K562 (cell line): Measurements from ENCODE around the gene TFEB. TPM values are rescaled to one million over a fixed set of nuclear protein-coding genes. Genes with fewer than 3 reads are reported as not detected.

Experiments used
- ATAC-seq: fragments of 200-7000 bp; cut with Tn5 transposase; 3 replicates; pipeline ENCODE4 v1.9.1; 2020; ENCODE audit warnings: moderate library complexity
- BruUV-seq: library from RNA; stranded (reverse); fragments of 400-500 nt; replicated peaks from 2 replicates; lab custom pipeline; 2021; lab: Mats Ljungman, UMichigan
- CTCF ChIA-PET: fragments of 300-600 bp; formaldehyde crosslinking; extraction: SDS; loops from one replicate; lab custom pipeline; 2021; ENCODE audit warnings: low intra/inter-chr PET ratio; lab: Yijun Ruan, JAX
- POLR2A ChIA-PET: fragments of 300-600, 350-650 bp; sonication (Branson Sonifier 250); formaldehyde crosslinking; extraction: SDS; loops from one replicate; lab custom pipeline; 2021; ENCODE audit warnings: antibody characterized with exemption, inconsistent platforms; lab: Yijun Ruan, JAX
- DNase-seq, 4 experiments: peaks; one replicate each; pipeline versions ENCODE4 v3.0.0 to v3.0.0-alpha.2; 2011 to 2018; ENCODE audit warnings: low spot score in 3 of 4, mixed read lengths in 3 of 4; ENCODE audit errors: extremely low read depth in 1 of 4
- FAIRE-seq: peaks from 2 replicates; lab custom pipeline; 2011; peaks lifted over from hg19 to GRCh38; lab: Jason Lieb, UNC
- H2AFZ ChIP-seq: 2 replicates; pipeline ENCODE4 v1.6.0; 2011; ENCODE audit warnings: low read depth, low read length, control low read depth, inconsistent platforms
- H3K27ac ChIP-seq: fragments of 200-600 bp; 3 replicates; pipeline ENCODE4 v1.8.0; 2011; ENCODE audit warnings: low read depth, mild to moderate bottlenecking, control low read depth, inconsistent platforms, low read length, moderate library complexity, mixed read lengths; ENCODE audit errors: extremely low read depth
- H3K27me3 ChIP-seq, 2 experiments: fragments of 300-600 bp in 1 of 2; 2 replicates in 1 of 2; 3 replicates in 1 of 2; pipeline versions ENCODE4 v1.6.0 to v1.8.0; 2011; ENCODE audit warnings: inconsistent platforms in 2 of 2, low read length in 2 of 2, mild to moderate bottlenecking in 1 of 2, mixed read lengths in 1 of 2, moderate library complexity in 1 of 2; ENCODE audit not compliant: control insufficient read depth in 2 of 2, insufficient read depth in 2 of 2
- H3K36me3 ChIP-seq: fragments of 300-600 bp; 3 replicates; pipeline ENCODE4 v1.8.0; 2011; ENCODE audit warnings: mild to moderate bottlenecking, low read length, inconsistent platforms; ENCODE audit not compliant: control insufficient read depth, insufficient read depth
- H3K4me1 ChIP-seq, 2 experiments: fragments of 200-600 bp in 1 of 2; replicated peaks in 1 of 2; 2 replicates in 1 of 2; 3 replicates in 1 of 2; pipeline versions ENCODE4 v1.5.1 to v1.8.0; 2011; ENCODE audit warnings: inconsistent platforms in 2 of 2, low read length in 2 of 2, mild to moderate bottlenecking in 1 of 2, mixed read lengths in 1 of 2, moderate library complexity in 1 of 2; ENCODE audit not compliant: control insufficient read depth in 2 of 2, insufficient read depth in 2 of 2
- H3K4me2 ChIP-seq: 2 replicates; pipeline ENCODE4 v1.6.1; 2011; ENCODE audit warnings: low read length, control low read depth, inconsistent platforms, mixed read lengths; ENCODE audit not compliant: insufficient read depth
- H3K4me3 ChIP-seq: fragments of 200-600 bp; sonication (generic), shearing (Covaris generic); 2 replicates; pipeline ENCODE4 v1.5.1; 2016; ENCODE audit warnings: control low read depth, inconsistent platforms
- H3K79me2 ChIP-seq: fragments of 200-600 bp; 3 replicates; pipeline ENCODE4 v1.8.0; 2011; ENCODE audit warnings: low read length, inconsistent platforms; ENCODE audit not compliant: control insufficient read depth, insufficient read depth
- H3K9ac ChIP-seq, 2 experiments: 2 replicates each; pipeline versions ENCODE4 v1.6.0 to v1.6.1; 2011; ENCODE audit warnings: low read depth in 2 of 2, low read length in 2 of 2, control low read depth in 1 of 2, inconsistent platforms in 1 of 2, mild to moderate bottlenecking in 1 of 2, mixed read lengths in 1 of 2; ENCODE audit not compliant: insufficient read depth in 1 of 2
- H3K9me1 ChIP-seq: one replicate; pipeline ENCODE4 v1.6.0; 2011; ENCODE audit warnings: inconsistent platforms, mild to moderate bottlenecking, low read length, moderate library complexity; ENCODE audit not compliant: control insufficient read depth, insufficient read depth
- H3K9me3 ChIP-seq: replicated peaks from 2 replicates; pipeline ENCODE4 v1.5.1; 2011; ENCODE audit warnings: low read depth, low read length, inconsistent platforms; ENCODE audit not compliant: control insufficient read depth, insufficient read depth
- H4K20me1 ChIP-seq: replicated peaks from 2 replicates; pipeline ENCODE4 v1.6.1; 2011; ENCODE audit warnings: low read length, inconsistent platforms, mixed read lengths; ENCODE audit not compliant: control insufficient read depth, insufficient read depth
- BRD9 ChIP-seq: fragments of 450-650 bp; IDR thresholded peaks from 2 replicates; pipeline ENCODE4 v1.6.1; 2018; ENCODE audit warnings: low read depth; ENCODE audit not compliant: partially characterized antibody
- CGGBP1 ChIP-seq: fragments of 250-450 bp; sonication (Bioruptor Pico); IDR thresholded peaks from 2 replicates; pipeline ENCODE4 v1.9.0; 2021; ENCODE audit warnings: mild to moderate bottlenecking
- KAT7 ChIP-seq: sonication (generic); formaldehyde crosslinking; IDR thresholded peaks from 2 replicates; pipeline ENCODE4 v1.8.0; 2022; ENCODE audit warnings: missing genetic modification reagents, mild to moderate bottlenecking, borderline replicate concordance
- MAX ChIP-seq: sonication (generic); formaldehyde crosslinking; IDR thresholded peaks from 2 replicates; pipeline ENCODE4 v1.9.0; 2022; ENCODE audit warnings: mild to moderate bottlenecking, missing genetic modification reagents
- SPI1 ChIP-seq: IDR thresholded peaks from 2 replicates; pipeline ENCODE4 v1.6.1; 2011; ENCODE audit warnings: low read depth, low read length, control low read depth, borderline replicate concordance
- ZMIZ1 ChIP-seq, 2 experiments: fragments of 150-350 bp in 1 of 2; IDR thresholded peaks; 2 replicates each; pipeline ENCODE4 v1.6.1; 2012 to 2016; ENCODE audit warnings: low read depth in 2 of 2, low read length in 2 of 2, mild to moderate bottlenecking in 1 of 2, moderate library complexity in 1 of 2
- ZNF224 ChIP-seq: sonication (generic); formaldehyde crosslinking; IDR thresholded peaks from 2 replicates; pipeline ENCODE4 v1.8.0; 2022; ENCODE audit warnings: mild to moderate bottlenecking, missing genetic modification reagents
- WGBS: fragments of 100-300 bp; shearing (Covaris generic); methylation state at CpG from one replicate; pipeline ENCODE4 v1.1.6; 2016; ENCODE audit warnings: low coverage, mixed read lengths; ENCODE audit not compliant: insufficient coverage; ENCODE audit errors: missing lambda C conversion rate; 5-methylcytosine and 5-hydroxymethylcytosine counted together
- in situ Hi-C: fragments of 300-500 bp; cut with MboI; formaldehyde crosslinking; loops from 4 replicates; pipeline ENCODE4 v1.15.0; 2018; ENCODE audit warnings: inconsistent platforms, mixed read lengths
- intact Hi-C: fragments of 100-400 bp; cut with micrococcal nuclease; formaldehyde crosslinking; loops from 2 replicates; pipeline ENCODE4 v1.14.2; 2022
- polyA plus RNA-seq, 8 experiments: library from polyadenylated mRNA; depleted of rRNA in 4 of 8; stranded (reverse) in 5 of 8; unstranded in 3 of 8; fragments of >200 nt; fragmentation: Nextera tagmentation in 2 of 8; fragmentation: Illumina TruSeq in 1 of 8; extraction: Ambion mirVana in 2 of 8; extraction: Trizol in 1 of 8; gene quantifications; 2 replicates each; pipeline versions ENCODE4 v1.2.1 to v1.2.3, GENCODE V29; 2011 to 2014; ENCODE audit warnings: inconsistent platforms in 1 of 8, missing spikeins in 1 of 8
- total RNA-seq, 7 experiments: library from RNA; depleted of rRNA in 6 of 7; stranded (reverse); fragments of >200 nt in 6 of 7; fragmentation: Illumina TruSeq in 2 of 7; extraction: Trizol in 2 of 7; gene quantifications; 2 replicates each; pipeline versions ENCODE4 v1.2.1 to v1.2.3, GENCODE V29; 2011 to 2021; ENCODE audit warnings: low replicate concordance in 1 of 7
- TF ChIP-seq, protein P1 (sequence below): sonication (generic); formaldehyde crosslinking; IDR thresholded peaks from 2 replicates; pipeline ENCODE4 v1.8.1; 2023; ENCODE audit warnings: mild to moderate bottlenecking, missing genetic modification reagents

The TFEB gene
- total and polyA plus RNA-seq, 9 of the 15 experiments (the other 6 are each of a cell fraction or from before 2014, with no cell fraction given), result 0.04 to 4.7 (median 2.0) TPM

GRCh38 chr6:41708856-41709255 lies 26.6 kb downstream of the TFEB start (continued):
- TF ChIP-seq ZMIZ1 (IDR thresholded peaks at IDR 0.05; ENCODE audit: low read depth in 2 of 2, low read length in 2 of 2), result no peak
- TF ChIP-seq CGGBP1 (CRISPR knock-in tag), result no peak
- TF ChIP-seq BRD9, result no peak
- TF ChIP-seq KAT7, result no peak

DNA sequence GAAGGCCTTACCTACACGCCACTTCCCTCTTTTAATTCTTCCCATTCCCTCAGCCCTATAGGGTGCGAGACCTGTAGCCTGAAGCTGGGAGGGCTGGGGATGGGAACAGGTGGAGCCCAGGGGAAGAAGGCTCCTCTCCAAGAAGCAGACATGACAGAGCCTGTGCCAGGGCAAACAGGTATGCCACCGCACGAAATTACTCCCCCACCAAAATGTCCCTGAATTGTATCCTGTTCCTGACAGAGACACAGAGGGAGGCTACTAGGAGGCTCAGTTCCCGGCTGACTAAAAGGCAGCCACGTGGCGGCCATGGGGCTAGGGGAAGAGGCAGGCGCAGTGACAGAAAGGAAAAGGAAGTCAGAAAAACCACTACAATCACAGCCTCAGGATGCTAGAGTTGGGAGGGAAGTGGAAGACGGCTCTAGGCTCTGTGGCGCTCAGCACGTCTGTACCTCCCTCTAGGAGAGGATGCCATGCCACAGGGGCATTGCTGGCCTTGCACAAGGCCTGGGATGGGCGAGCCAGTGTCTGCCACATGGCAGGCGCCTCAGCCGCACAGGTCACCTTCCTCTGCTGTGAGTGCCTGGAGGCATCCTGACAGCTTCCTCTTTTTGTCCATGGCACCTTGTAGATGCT lies 27.7 kb downstream of the TFEB start:
- no TSS peak for BruUV-seq
- in situ Hi-C loops (no loop called here), intact Hi-C loops (loop anchor here (10.0 kb wide), 1 partner anchor 337 kb away; no protein-coding TSS in a partner anchor)
- ChIA-PET CTCF (interaction anchor here (3.7 kb wide), 1 partner anchor 68 kb away, joined by 30 read pairs; no protein-coding TSS in a partner anchor), POLR2A (interaction anchor here (0.6 to 1.4 kb wide), 3 partner anchors 9 to 14 kb away, joined by 3 to 4 read pairs (median 3); no protein-coding TSS in a partner anchor)
- Histone ChIP-seq H4K20me1 (peaks cover 16% of the 10 kb centered on the region; the same call in 1 of the 2 replicates), H3K79me2 (no peaks in the 10 kb centered on the region), H3K9me1 (no peaks in the 10 kb centered on the region), H3K27ac (no peak overlapping the region), H3K9ac (no peak overlapping the region; a peak in 1 of 4 replicates), H3K36me3 (no peaks in the 10 kb centered on the region), H3K27me3 (peaks cover 0 to 31% of the 10 kb centered on the region in 2 experiments; a peak in 3 of 5 replicates), H3K9me3 (no peaks in the 10 kb centered on the region), H3K4me2 (no peak overlapping the region), H3K4me1 (peaks cover 0 to 14% of the 10 kb centered on the region in 2 experiments; a peak in 2 of 5 replicates), H2AFZ (no peak overlapping the region), H3K4me3 (no peak overlapping the region)
- TF ChIP-seq ZNF224 (no peak), MAX (CRISPR knock-in tag) (peak; percentile 61), SPI1 (peak; percentile 45; the same call in 1 of the 2 replicates)
- TF ChIP-seq, protein P1, sequence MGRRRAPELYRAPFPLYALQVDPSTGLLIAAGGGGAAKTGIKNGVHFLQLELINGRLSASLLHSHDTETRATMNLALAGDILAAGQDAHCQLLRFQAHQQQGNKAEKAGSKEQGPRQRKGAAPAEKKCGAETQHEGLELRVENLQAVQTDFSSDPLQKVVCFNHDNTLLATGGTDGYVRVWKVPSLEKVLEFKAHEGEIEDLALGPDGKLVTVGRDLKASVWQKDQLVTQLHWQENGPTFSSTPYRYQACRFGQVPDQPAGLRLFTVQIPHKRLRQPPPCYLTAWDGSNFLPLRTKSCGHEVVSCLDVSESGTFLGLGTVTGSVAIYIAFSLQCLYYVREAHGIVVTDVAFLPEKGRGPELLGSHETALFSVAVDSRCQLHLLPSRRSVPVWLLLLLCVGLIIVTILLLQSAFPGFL (CRISPR knock-in tag), result no peak
- DNase-seq, result no peak
- ATAC-seq, result no peak
- 2% methylated on average over 14 of the region's 14 CpGs for WGBS
- FAIRE-seq, result no peak
